Astrocyte of the cerebellum (primary cell): Measurements from ENCODE around the gene TECTA.
A peak's percentile ranks its signal among the peaks of the same experiment; 100 is the strongest.
"Not testable (repeated sequence)": the region's sequence is repeated elsewhere in the genome, so short reads cannot be mapped to it uniquely, and the experiment has no call there.

Experiments used
- DNase-seq: peaks from one replicate; pipeline ENCODE4 v3.0.0-alpha.2; 2011; ENCODE audit warnings: low read depth
- H3K4me3 ChIP-seq: 2 replicates; pipeline ENCODE4 v1.5.1; 2011; ENCODE audit warnings: mild to moderate bottlenecking, low read depth, low read length, moderate library complexity
- CTCF ChIP-seq: IDR thresholded peaks from 2 replicates; pipeline ENCODE4 v1.5.1; 2012; ENCODE audit warnings: low read length, low read depth, moderate library complexity, mild to moderate bottlenecking; ENCODE audit errors: missing control alignments
- in situ Hi-C: cut with HindIII; loops from 2 replicates; pipeline ENCODE4 v1.10.0; 2017; ENCODE audit warnings: low sequenced_read_pairs

TECTA gene

GRCh38 chr11:121238956-121239355 is 137.9 kb downstream of the TECTA start:
- in situ Hi-C loops, result no loop called here
- no peak for TF ChIP-seq CTCF
- no peak overlapping the region for H3K4me3 ChIP-seq
- no peak for DNase-seq

GRCh38 chr11:121240001-121240400 is 139.0 kb downstream of the TECTA start:
- H3K4me3 ChIP-seq, in situ Hi-C loops, DNase-seq: not testable (repeated sequence)

- DNase-seq, result peak; percentile 38
- H3K4me3 ChIP-seq, result no peak overlapping the region
- TF ChIP-seq CTCF, result no peak
- in situ Hi-C loops, result no loop called here
Measured at GRCh38 chr11:121240650-121241303, 139.7 kb downstream of the TECTA start.
